Mammary epithelial cell (primary cell): ENCODE data around the gene NSD1.

Experiments
- CTCF ChIP-seq, 2 donors: IDR thresholded peaks in 1 of 2; conservative IDR thresholded peaks in 1 of 2; 2 replicates each; pipeline ENCODE4 v1.5.1; 2011 to 2012; ENCODE audit warnings: inconsistent platforms in 2 of 2, low read length in 2 of 2, mild to moderate bottlenecking in 2 of 2, control low read depth in 1 of 2, low read depth in 1 of 2; ENCODE audit not compliant: insufficient read depth in 1 of 2; ENCODE audit errors: extremely low read depth in 1 of 2
- EZH2 ChIP-seq: IDR thresholded peaks from 2 replicates; pipeline ENCODE4 v1.6.1; 2012; ENCODE audit warnings: low read length, inconsistent platforms, borderline replicate concordance

GRCh38 chr5:177314376-177315342, 181.1 kb downstream of the NSD1 start:
- no peak for TF ChIP-seq CTCF (conservative IDR thresholded peaks at IDR 0.05 in 1 of 2, IDR thresholded peaks at IDR 0.05 in 1 of 2; ENCODE audit: extremely low read depth in 1 of 2, insufficient read depth in 1 of 2, low read depth in 1 of 2, low read length in 2 of 2)
- TF ChIP-seq EZH2, result no peak
